ENCODE results near the gene FADS6. TPM values are rescaled to one million over a fixed set of nuclear protein-coding genes. Genes with fewer than 3 reads are reported as not detected.
A peak's percentile ranks its signal among the peaks of the same experiment; 100 is the strongest.
"Not testable (repeated sequence)": the region's sequence is repeated elsewhere in the genome, so short reads cannot be mapped to it uniquely, and the experiment has no call there.

FADS6 gene
- total and polyA plus RNA-seq, 2 of the 13 experiments (the other 11 are each of a cell fraction or from before 2014, with no cell fraction given): 0.11 TPM

DNA sequence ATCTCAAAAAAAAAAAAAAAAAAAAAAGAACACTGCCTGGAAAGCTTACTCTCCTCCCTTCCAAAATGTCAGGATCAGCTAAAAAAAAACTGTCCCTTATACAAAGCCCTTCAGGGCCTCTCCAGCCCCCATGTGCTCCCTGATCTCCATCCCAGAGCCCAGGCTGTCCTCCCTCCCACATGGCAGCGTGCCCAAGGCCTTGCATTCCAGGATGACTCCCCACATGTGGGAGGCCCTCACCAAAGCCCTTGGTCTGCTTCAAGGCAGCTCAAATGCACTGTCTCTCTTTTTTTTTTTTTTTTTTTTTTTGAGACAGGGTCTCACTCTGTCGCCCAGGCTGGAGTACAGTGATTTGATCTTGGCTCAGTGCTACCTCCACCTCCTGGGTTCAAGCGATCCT is 22.9 kb downstream of the FADS6 start (continued):
- TF ChIP-seq, protein P1, sequence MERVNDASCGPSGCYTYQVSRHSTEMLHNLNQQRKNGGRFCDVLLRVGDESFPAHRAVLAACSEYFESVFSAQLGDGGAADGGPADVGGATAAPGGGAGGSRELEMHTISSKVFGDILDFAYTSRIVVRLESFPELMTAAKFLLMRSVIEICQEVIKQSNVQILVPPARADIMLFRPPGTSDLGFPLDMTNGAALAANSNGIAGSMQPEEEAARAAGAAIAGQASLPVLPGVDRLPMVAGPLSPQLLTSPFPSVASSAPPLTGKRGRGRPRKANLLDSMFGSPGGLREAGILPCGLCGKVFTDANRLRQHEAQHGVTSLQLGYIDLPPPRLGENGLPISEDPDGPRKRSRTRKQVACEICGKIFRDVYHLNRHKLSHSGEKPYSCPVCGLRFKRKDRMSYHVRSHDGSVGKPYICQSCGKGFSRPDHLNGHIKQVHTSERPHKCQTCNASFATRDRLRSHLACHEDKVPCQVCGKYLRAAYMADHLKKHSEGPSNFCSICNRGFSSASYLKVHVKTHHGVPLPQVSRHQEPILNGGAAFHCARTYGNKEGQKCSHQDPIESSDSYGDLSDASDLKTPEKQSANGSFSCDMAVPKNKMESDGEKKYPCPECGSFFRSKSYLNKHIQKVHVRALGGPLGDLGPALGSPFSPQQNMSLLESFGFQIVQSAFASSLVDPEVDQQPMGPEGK (CRISPR knock-in tag; IDR thresholded peaks at IDR 0.05): peak; percentile 82
- TF ChIP-seq ZNF235 (CRISPR knock-in tag; IDR thresholded peaks at IDR 0.05; ENCODE audit: borderline replicate concordance) (no peak), HNF4A (CRISPR knock-in tag; IDR thresholded peaks at IDR 0.05) (peak; percentile 23; the same call in 1 of the 2 replicates)

DNA sequence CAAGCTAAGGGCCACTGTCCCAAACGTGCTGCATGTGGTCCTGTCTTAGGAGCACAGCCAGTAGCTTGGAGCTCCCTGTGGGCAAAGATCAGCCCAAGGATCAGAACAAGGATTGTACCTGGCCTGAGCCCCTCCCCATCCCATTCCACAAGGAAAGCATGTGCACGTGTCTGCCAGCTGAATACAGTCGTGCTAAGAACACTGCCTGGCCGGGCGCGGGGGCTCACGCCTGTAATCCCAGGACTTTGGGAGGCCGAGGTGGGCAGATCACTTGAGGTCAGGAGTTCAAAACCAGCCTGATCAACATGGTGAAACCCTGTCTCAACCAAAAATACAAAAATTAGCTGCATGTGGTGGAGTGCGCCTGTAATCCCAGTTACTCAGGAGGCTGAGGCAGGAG is 23.4 kb downstream of the FADS6 start:
- TF ChIP-seq ZNF883 (CRISPR knock-in tag; IDR thresholded peaks at IDR 0.05; ENCODE audit: not compliant biosample characterization): peak; percentile 52
- 0 out of 2 replicates have a peak, but pooled peaks have one; percentile 38 for TF ChIP-seq ZNF598 (CRISPR knock-in tag; IDR thresholded peaks at IDR 0.05; ENCODE audit: borderline replicate concordance)
- TF ChIP-seq, protein P2, sequence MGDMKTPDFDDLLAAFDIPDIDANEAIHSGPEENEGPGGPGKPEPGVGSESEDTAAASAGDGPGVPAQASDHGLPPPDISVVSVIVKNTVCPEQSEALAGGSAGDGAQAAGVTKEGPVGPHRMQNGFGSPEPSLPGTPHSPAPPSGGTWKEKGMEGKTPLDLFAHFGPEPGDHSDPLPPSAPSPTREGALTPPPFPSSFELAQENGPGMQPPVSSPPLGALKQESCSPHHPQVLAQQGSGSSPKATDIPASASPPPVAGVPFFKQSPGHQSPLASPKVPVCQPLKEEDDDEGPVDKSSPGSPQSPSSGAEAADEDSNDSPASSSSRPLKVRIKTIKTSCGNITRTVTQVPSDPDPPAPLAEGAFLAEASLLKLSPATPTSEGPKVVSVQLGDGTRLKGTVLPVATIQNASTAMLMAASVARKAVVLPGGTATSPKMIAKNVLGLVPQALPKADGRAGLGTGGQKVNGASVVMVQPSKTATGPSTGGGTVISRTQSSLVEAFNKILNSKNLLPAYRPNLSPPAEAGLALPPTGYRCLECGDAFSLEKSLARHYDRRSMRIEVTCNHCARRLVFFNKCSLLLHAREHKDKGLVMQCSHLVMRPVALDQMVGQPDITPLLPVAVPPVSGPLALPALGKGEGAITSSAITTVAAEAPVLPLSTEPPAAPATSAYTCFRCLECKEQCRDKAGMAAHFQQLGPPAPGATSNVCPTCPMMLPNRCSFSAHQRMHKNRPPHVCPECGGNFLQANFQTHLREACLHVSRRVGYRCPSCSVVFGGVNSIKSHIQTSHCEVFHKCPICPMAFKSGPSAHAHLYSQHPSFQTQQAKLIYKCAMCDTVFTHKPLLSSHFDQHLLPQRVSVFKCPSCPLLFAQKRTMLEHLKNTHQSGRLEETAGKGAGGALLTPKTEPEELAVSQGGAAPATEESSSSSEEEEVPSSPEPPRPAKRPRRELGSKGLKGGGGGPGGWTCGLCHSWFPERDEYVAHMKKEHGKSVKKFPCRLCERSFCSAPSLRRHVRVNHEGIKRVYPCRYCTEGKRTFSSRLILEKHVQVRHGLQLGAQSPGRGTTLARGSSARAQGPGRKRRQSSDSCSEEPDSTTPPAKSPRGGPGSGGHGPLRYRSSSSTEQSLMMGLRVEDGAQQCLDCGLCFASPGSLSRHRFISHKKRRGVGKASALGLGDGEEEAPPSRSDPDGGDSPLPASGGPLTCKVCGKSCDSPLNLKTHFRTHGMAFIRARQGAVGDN (CRISPR knock-in tag; IDR thresholded peaks at IDR 0.05): 0 out of 2 replicates have a peak, but pooled peaks have one; percentile 16
- 0 out of 2 replicates have a peak, but pooled peaks have one; percentile 52 for TF ChIP-seq ZNF251 (CRISPR knock-in tag; IDR thresholded peaks at IDR 0.05)
- TF ChIP-seq, protein P3, sequence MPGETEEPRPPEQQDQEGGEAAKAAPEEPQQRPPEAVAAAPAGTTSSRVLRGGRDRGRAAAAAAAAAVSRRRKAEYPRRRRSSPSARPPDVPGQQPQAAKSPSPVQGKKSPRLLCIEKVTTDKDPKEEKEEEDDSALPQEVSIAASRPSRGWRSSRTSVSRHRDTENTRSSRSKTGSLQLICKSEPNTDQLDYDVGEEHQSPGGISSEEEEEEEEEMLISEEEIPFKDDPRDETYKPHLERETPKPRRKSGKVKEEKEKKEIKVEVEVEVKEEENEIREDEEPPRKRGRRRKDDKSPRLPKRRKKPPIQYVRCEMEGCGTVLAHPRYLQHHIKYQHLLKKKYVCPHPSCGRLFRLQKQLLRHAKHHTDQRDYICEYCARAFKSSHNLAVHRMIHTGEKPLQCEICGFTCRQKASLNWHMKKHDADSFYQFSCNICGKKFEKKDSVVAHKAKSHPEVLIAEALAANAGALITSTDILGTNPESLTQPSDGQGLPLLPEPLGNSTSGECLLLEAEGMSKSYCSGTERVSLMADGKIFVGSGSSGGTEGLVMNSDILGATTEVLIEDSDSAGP (CRISPR knock-in tag; IDR thresholded peaks at IDR 0.05; ENCODE audit: borderline replicate concordance): peak; percentile 39; the same call in 1 of the 2 replicates
- H4K20me1 ChIP-seq (ENCODE audit: insufficient read depth, low read length); H3K27ac ChIP-seq (ENCODE audit: extremely low read length, insufficient read depth, low read length); H3K4me3 ChIP-seq (replicated peaks in 1 of 3; ENCODE audit: insufficient read depth in 1 of 3, low read depth in 2 of 3, low read length in 3 of 3); intact Hi-C loops (cut with micrococcal nuclease; ENCODE audit: unreplicated experiment); H3K9me3 ChIP-seq (ENCODE audit: low read length); H3K4me2 ChIP-seq (ENCODE audit: low read depth, low read length); H3K36me3 ChIP-seq (replicated peaks in 1 of 2; ENCODE audit: control insufficient read depth in 1 of 2, insufficient read depth in 2 of 2, low read length in 2 of 2); BruUV-seq (replicated peaks); in situ Hi-C loops (cut with HindIII; ENCODE audit: extremely low pct_ligation_motif_present, low pct_unique_long_range_greater_than_20kb); FAIRE-seq; DNase-seq (ENCODE audit: low spot score); CTCF ChIA-PET (ENCODE audit: low intra/inter-chr PET ratio, low total read pairs); ATAC-seq; H2AFZ ChIP-seq (ENCODE audit: low read length); H3K9ac ChIP-seq (ENCODE audit: insufficient read depth, low read depth, low read length); H3K27me3 ChIP-seq (ENCODE audit: control insufficient read depth in 1 of 2, insufficient read depth in 2 of 2, low read length in 2 of 2): not testable (repeated sequence)
- POLR2A ChIA-PET: interaction anchor here (0.6 to 1.7 kb wide), 7 partner anchors 12 to 419 kb away, joined by 3 to 9 read pairs (median 3); partner anchors contain the start of gene SLC25A19
- WGBS (ENCODE audit: low lambda C conversion rate): 99% methylated on average over 8 of the region's 9 CpGs
- Histone ChIP-seq H3K79me2 (ENCODE audit: insufficient read depth, low read length) (peaks cover 11% of the 10 kb centered on the region), H3K4me1 (ENCODE audit: insufficient read depth, low read length) (peaks cover 55% of the 10 kb centered on the region)
